CD4-positive, alpha-beta T cell treated with Interleukin-12 subunit alpha and Interleukin-12 subunit beta, for 1 hour (primary cell): ENCODE measurements around the gene AVL9.

Experiments used
- DNase-seq: peaks from one replicate; pipeline ENCODE4 v3.0.0-alpha.2; 2020

The AVL9 gene

DNA sequence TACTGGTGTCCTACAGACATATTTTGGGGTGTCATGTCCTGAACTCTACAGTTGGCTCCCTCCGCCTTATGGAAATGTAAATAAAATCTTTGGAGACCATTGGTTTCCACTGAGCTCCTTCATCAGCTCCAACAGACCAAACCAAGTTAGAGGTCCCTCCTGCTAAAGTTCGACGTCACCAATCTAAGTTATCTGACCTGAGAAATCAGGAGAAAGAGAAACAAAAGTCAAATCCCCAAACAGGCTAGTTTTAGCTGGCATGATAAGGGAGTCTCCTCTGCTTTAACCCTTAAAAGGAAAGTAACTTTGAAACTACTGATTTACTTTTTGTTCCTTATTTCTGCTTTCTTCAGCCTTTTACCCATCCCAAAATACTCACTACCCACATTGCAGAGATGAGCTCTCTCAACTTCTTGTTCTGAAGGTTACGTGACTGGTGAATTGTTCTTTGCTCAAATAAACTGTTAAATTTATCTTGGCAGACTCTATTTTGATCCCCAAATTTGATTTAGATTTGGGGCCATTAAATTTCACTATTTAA, 39.9 kb downstream of the AVL9 start:
- DNase-seq, result no peak

DNA sequence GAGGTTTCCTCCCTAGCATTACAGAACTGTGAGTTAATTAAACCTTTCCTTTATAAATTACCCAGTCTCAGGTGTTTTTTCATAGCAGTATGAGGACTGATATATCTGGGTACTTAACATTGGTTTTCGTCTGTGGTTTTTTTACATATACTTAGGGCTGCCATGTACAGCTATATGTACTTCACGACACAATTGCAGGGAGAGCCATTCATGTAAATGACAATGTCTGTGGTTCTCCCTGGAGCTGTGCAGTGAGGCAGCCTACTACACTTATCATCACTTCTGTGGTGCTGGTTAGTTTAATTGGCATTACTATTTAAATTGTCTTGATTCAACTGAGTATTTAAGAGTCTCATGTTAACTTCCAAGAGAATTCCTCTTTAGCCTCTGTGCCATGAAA, 40.7 kb downstream of the AVL9 start:
- no peak for DNase-seq

DNA sequence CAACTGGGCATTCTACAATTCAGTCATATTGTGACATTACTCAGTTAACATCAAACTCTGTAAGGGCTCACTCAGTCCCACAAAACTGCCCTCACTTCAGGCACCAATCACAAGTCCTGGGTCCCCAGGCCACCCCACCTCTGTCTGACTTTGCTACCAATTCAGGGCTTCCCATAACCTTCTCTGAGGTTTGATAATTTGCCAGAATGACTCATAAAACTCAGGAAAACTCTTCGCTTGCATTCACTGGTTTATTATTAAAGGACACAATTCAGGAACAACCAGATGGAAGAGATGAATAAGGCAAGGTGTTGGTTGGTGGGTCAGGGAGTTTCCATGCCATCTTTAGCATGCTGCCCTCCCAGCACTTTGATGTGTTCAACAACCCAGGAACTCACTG, 41.3 kb downstream of the AVL9 start:
- DNase-seq, result no peak

- DNase-seq, result no peak
Measured at GRCh38 chr7:32537760-32538159, 42.5 kb downstream of the AVL9 start.

DNA sequence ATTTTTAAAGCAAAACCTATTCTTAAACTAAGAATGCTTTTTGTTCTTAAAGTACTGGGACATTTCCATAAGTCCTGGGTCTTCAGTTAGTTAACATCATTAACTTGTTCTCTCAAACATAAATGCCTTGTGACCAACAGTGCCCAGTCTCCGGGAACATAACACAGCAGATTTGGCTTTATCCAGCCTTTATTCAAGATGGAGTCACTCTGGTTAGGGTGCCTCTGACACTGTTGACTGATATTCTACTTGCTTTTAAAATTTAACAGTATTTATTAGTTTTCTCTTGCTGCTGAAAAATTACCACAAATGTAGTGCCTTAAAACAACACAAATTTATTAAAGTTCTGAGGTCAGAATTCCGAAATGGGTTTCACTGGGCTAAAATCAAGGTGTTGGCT, 44.1 kb downstream of the AVL9 start:
- no peak for DNase-seq

DNA sequence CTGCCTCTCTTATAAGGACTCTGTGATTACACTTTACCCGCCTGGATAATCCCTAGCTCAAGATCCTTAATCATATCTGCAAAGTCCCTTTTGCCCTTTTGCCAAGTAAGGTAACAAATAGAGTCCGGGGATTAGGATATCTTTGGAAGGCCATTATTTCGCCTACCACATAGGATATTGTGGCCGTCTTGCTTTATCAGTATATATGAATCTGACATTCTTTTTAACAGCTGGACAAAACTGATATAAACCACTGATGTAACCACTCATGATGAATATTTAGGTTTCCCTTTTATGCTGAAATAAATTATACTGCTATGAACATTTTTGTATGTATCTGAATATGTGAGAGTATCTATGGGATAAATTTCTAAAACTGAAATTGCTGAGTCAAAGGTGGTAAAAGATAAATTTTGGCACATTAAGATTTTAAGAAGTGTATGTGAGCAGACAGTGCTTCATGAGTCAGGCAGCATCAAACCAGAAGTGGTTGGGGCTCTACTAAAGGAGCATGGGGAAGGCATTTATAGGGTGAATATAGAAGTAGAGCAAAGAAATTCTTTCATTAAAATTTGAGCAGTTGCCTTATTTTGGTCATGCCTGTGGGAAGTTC, 44.7 kb downstream of the AVL9 start:
- DNase-seq, result no peak

GRCh38 chr7:32542595-32542994, 47.3 kb downstream of the AVL9 start:
- DNase-seq, result no peak

GRCh38 chr7:32559480-32559879, 64.2 kb downstream of the AVL9 start:
- DNase-seq, result no peak

DNA sequence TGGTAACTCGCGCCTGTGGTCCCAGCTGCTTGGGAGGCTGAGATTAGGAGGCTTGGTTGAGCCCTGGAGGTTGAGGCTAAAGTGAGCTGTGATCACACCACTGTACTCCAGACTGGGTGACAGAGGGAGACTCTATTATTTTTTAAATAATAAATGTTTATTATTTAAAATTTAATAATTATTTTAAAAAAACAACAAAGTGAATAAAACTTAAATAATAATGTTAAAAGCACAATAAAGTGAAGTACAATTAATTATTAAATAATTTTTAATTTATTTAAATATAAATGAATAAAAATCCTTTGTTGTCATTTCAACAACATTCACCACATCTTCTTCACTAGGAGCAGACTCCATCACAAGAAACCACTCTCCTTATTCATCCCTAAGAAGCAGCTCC, 64.8 kb downstream of the AVL9 start:
- DNase-seq, result no peak

DNA sequence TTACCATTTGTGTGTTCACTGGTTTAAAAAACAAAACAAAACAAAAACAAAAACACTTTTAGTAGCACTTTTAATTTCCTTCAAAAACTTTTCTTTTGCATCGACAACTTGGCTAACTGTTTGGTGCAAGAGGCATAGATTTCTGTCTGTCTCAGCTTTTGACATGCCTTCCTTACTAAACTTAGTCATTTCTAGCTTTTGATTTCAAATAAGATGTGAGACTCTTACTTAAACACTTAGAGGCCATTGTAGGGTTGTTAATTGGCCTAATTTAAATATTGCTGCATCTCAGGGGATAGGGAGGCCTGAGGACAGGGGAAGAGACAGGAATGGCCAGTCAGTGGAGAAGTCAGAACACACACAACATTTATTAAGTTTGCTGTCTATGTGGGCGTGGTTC, 66.3 kb downstream of the AVL9 start:
- DNase-seq, result no peak

DNA sequence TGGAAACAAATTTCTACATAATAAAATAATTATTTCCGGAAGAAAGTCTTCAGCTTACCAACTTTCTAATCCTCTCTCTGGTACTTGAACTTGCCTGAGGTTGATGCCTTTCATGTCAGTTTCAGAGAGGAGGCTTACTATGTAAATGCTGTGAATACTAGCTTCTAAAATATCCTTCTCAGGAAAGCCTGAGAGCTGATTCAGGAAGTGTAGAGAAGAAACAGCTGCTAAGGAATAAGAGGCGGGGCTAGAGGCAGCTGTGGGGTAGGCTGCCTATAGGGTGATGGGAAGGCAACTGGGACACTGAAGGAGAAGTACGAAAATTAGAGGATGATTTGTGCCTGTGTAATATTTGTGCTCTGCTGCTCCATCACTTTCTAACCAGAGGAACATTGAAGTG, 69.3 kb downstream of the AVL9 start:
- no peak for DNase-seq

GRCh38 chr7:32569388-32570289, 74.3 kb downstream of the AVL9 start:
- DNase-seq, result no peak

DNA sequence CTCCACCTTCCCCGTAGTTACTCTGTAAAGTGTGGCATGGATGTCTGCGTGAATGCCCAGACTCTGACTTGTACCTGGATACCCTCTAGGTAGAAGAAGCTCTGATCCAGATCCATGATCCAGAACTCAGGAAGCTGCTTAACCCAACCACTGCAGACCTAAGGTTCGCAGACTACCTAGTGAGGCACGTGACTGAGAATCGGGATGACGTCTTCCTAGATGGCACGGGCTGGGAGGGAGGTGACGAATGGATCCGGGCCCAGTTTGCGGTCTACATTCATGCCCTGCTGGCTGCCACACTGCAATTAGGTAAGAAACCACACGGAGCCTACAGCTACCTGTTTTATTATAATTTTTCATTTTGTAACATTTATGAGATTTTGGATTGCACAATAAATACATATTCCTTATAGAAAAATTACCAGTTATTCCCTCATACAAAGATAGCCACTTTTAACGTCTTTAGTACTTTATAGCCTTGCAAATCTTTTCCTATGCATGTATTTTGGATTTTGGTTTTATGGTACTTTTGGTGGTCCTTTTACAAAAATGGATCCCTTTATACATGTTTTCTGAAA, 77.9 kb downstream of the AVL9 start:
- DNase-seq, result no peak

- DNase-seq, result no peak
Measured at GRCh38 chr7:32574626-32575025, 79.3 kb downstream of the AVL9 start.

GRCh38 chr7:32577421-32577820, 82.1 kb downstream of the AVL9 start:
- no peak for DNase-seq

GRCh38 chr7:32579776-32580175, 84.5 kb downstream of the AVL9 start:
- no peak for DNase-seq

DNA sequence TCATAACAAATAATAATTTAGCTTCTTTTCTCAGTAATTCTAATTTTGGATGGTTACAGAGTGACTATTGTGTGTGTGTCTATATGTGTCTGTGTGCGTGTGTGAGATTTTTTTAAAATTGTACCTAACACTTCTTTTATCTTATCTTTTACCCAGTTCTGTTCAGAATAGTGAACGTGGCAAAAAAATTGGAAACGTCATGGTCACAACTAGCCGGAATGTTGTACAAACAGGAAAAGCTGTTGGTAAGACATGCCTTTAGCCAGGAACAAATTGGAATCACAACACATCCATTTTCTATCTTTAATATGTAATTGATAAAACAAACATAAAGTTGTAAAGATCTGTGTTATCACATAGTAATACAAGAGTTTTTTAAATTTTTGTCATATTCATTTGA, 85.4 kb downstream of the AVL9 start:
- no peak for DNase-seq

DNA sequence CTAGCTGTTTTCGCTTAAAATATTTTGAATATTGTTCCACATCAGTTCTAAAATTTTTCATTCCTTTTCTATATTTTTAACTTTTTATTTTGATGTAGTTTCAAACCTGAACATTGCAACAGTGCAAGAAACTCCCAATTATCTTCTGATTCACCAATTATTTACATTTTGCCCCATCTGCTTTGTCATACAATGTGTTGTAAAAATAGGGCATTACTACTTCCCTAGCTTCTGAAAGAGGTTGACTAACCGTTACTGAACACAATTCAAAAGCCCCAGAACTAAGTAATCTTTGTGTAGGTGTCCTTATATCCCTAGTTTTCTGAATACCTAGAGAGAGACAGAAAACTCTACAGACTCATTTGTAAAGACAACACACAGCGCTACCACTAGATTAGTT, 86.7 kb downstream of the AVL9 start:
- no peak for DNase-seq

- no peak for DNase-seq
Measured at GRCh38 chr7:32583791-32584190, 88.5 kb downstream of the AVL9 start.

GRCh38 chr7:32586291-32587221, 91.3 kb downstream of the AVL9 start:
- DNase-seq, result no peak

- no peak for DNase-seq
Measured at GRCh38 chr7:32587411-32587948, 92.2 kb downstream of the AVL9 start.

DNA sequence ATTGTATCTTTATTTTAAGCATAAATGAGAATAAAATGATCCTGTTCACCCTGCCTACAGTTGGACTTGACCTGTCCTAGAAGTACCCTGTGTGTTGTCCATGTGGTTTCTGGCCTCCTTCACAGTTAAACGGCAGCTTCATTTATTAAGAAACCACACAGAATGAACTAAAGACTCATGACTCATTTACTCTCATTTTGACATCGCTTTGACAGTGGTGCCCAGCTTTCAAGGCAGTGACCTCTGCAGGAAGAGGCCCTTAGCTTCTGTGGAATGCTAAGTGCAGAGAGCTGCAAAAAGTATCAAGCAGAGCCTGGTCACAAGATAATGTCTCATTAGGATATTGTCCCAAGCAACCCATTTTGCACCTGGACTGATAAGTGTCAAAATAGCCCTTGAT, 93.4 kb downstream of the AVL9 start:
- no peak for DNase-seq

DNA sequence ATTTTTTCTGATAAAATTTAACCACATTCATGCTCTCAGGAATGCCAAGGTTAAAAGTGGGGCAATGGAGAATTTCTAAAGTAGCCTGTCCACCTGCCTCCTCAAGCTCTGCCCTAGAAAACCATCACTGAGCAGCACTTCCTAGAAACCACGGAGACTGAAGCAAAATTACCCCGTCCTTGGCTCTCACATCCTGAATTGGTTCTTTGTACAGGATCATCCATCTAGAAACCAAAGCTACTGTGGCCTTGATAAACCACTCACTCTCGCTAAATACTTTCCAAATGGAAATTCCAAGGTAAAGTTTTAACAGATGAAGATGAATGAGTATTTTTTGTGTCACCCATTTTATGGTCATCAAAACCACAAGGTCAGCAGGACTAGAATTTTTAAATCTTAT, 96.6 kb downstream of the AVL9 start:
- DNase-seq, result no peak
